GM18502 (cell line): ENCODE data around the gene TMBIM1.

Source experiments
- ATAC-seq: cut with Tn5 transposase; IDR thresholded peaks from one replicate; pipeline ENCODE4 v1.9.1; 2021; ENCODE audit warnings: mild to moderate bottlenecking; ENCODE audit not compliant: unreplicated experiment, poor library complexity

Gene TMBIM1

GRCh38 chr2:218294430-218295022 lies 2.2 kb upstream of the TMBIM1 start:
- no peak for ATAC-seq

GRCh38 chr2:218293715-218294429 lies 1.6 kb upstream of the TMBIM1 start:
- ATAC-seq, result no peak

- ATAC-seq, result no peak
Observed at GRCh38 chr2:218291318-218292047, 820 bp downstream of the TMBIM1 start.

- peak; percentile 57 for ATAC-seq
Observed at GRCh38 chr2:218290316-218291261, 1.7 kb downstream of the TMBIM1 start.

- no peak for ATAC-seq
Observed at GRCh38 chr2:218289639-218290315, 2.5 kb downstream of the TMBIM1 start.

GRCh38 chr2:218286570-218287459 lies 5.5 kb downstream of the TMBIM1 start:
- peak; percentile 72 for ATAC-seq

GRCh38 chr2:218285604-218286003 lies 6.7 kb downstream of the TMBIM1 start:
- no peak for ATAC-seq

GRCh38 chr2:218284106-218284811 lies 8.0 kb downstream of the TMBIM1 start:
- ATAC-seq, result no peak

- no peak for ATAC-seq
Observed at GRCh38 chr2:218282173-218282991, 9.9 kb downstream of the TMBIM1 start.

GRCh38 chr2:218281449-218281848 lies 10.9 kb downstream of the TMBIM1 start:
- ATAC-seq, result no peak

GRCh38 chr2:218280260-218280870 lies 11.9 kb downstream of the TMBIM1 start:
- no peak for ATAC-seq

GRCh38 chr2:218278531-218279360 lies 13.6 kb downstream of the TMBIM1 start:
- ATAC-seq, result no peak

- no peak for ATAC-seq
Observed at GRCh38 chr2:218277921-218278320, 14.4 kb downstream of the TMBIM1 start.

- ATAC-seq, result no peak
Observed at GRCh38 chr2:218276986-218277755, 15.1 kb downstream of the TMBIM1 start.

- ATAC-seq, result no peak
Observed at GRCh38 chr2:218275371-218276072, 16.8 kb downstream of the TMBIM1 start.
